Measurements from ENCODE around the gene ERGIC1.
"Not testable (repeated sequence)": the region's sequence is repeated elsewhere in the genome, so short reads cannot be mapped to it uniquely, and the experiment has no call there.

ERGIC1 gene

GRCh38 chr5:172858990-172859811 is 25.1 kb downstream of the ERGIC1 start:
- TF ChIP-seq, protein P1, sequence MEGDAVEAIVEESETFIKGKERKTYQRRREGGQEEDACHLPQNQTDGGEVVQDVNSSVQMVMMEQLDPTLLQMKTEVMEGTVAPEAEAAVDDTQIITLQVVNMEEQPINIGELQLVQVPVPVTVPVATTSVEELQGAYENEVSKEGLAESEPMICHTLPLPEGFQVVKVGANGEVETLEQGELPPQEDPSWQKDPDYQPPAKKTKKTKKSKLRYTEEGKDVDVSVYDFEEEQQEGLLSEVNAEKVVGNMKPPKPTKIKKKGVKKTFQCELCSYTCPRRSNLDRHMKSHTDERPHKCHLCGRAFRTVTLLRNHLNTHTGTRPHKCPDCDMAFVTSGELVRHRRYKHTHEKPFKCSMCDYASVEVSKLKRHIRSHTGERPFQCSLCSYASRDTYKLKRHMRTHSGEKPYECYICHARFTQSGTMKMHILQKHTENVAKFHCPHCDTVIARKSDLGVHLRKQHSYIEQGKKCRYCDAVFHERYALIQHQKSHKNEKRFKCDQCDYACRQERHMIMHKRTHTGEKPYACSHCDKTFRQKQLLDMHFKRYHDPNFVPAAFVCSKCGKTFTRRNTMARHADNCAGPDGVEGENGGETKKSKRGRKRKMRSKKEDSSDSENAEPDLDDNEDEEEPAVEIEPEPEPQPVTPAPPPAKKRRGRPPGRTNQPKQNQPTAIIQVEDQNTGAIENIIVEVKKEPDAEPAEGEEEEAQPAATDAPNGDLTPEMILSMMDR (IDR thresholded peaks at IDR 0.05; ENCODE audit: low read depth, low read length, missing control alignments), result no peak
- Histone ChIP-seq H3K27ac (peak overlapping the region; percentile 86), H3K27me3 (replicated peaks) (no peaks in the 10 kb centered on the region), H3K4me3 (ENCODE audit: low read depth, low read length) (no peak overlapping the region), H3K36me3 (replicated peaks) (peaks cover 6% of the 10 kb centered on the region)
- DNase-seq, result peak; percentile 87
- in situ Hi-C loops (cut with HindIII; ENCODE audit: low pct_ligation_motif_present, low sequenced_read_pairs), result no loop called here

GRCh38 chr5:172859966-172860365 is 25.9 kb downstream of the ERGIC1 start:
- Histone ChIP-seq H3K4me3 (ENCODE audit: low read depth, low read length) (no peak overlapping the region), H3K36me3 (replicated peaks) (peaks cover 6% of the 10 kb centered on the region), H3K27me3 (replicated peaks) (no peaks in the 10 kb centered on the region), H3K27ac (peak overlapping the region; percentile 86)
- TF ChIP-seq, protein P1 (IDR thresholded peaks at IDR 0.05; ENCODE audit: low read depth, low read length, missing control alignments), result no peak
- in situ Hi-C loops (cut with HindIII; ENCODE audit: low pct_ligation_motif_present, low sequenced_read_pairs), result no loop called here
- no peak for DNase-seq

DNA sequence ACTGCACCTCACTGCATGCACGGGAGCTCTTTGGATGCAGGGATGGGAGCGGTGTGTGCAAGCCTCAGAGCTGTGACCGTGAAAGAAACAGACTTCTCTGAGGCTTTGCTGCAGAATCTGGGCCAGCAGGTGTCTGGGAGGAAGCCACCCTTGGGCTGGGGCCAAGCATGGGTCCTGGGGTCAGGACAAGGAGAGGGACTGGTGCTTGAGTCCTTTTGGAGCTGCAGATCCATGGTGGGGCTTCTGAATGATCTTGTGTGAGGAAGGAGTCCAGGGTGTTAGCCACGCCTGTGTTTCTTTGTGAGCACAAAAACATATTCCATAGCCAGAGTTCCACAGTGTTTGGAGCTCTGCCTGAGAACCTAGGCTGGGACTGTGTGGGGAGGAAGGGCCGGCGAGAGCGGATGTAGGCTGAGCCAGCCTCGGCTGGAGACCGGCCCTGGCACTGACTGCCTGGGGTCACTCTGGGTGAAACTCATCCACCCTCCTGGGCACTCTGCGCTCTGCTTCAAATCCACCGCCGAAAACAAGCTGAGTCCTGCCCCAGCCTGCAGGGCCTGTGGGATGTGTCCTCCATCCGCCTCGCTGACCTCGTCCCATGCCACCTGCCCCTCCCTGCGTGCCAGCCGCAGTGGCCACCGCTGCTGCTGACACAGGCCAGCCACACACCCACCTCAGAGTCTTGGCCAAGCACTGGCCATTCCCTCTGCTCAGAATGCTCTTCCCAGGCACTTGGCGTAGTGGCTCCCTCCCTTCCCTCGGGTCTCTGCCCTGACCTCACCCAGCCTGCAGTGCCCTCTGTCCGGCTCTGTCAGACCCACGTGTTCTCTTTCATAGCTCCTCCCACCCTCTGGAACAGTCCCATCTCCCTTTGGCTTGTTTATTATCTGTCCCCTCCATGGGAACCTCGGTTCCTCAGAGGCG is 26.7 kb downstream of the ERGIC1 start:
- no peaks in the 10 kb centered on the region for H3K36me3 ChIP-seq (replicated peaks)
- TF ChIP-seq, protein P1 (IDR thresholded peaks at IDR 0.05; ENCODE audit: low read depth, low read length, missing control alignments), result no peak
- DNase-seq, result no peak
- in situ Hi-C loops (cut with HindIII; ENCODE audit: low pct_ligation_motif_present, low sequenced_read_pairs), result no loop called here
- peak overlapping the region; percentile 86 for H3K27ac ChIP-seq
- no peak overlapping the region for H3K4me3 ChIP-seq (ENCODE audit: low read depth, low read length)
- H3K27me3 ChIP-seq (replicated peaks), result no peaks in the 10 kb centered on the region

- Histone ChIP-seq H3K27ac (peak overlapping the region; percentile 86), H3K36me3 (replicated peaks) (no peaks in the 10 kb centered on the region), H3K4me3 (ENCODE audit: low read depth, low read length) (no peak overlapping the region), H3K27me3 (replicated peaks) (no peaks in the 10 kb centered on the region)
- TF ChIP-seq, protein P1 (IDR thresholded peaks at IDR 0.05; ENCODE audit: low read depth, low read length, missing control alignments), result no peak
- no peak for DNase-seq
- in situ Hi-C loops (cut with HindIII; ENCODE audit: low pct_ligation_motif_present, low sequenced_read_pairs), result no loop called here
Measured at GRCh38 chr5:172861461-172861860, 27.4 kb downstream of the ERGIC1 start.

GRCh38 chr5:172862165-172862801 is 28.2 kb downstream of the ERGIC1 start:
- no peaks in the 10 kb centered on the region for H3K27me3 ChIP-seq (replicated peaks)
- TF ChIP-seq, protein P1 (IDR thresholded peaks at IDR 0.05; ENCODE audit: low read depth, low read length, missing control alignments), result no peak
- in situ Hi-C loops (cut with HindIII; ENCODE audit: low pct_ligation_motif_present, low sequenced_read_pairs), result no loop called here
- peak overlapping the region; percentile 62 for H3K27ac ChIP-seq
- no peaks in the 10 kb centered on the region for H3K36me3 ChIP-seq (replicated peaks)
- no peak overlapping the region for H3K4me3 ChIP-seq (ENCODE audit: low read depth, low read length)
- DNase-seq, result no peak

- DNase-seq; H3K4me3 ChIP-seq (ENCODE audit: low read depth, low read length); in situ Hi-C loops (cut with HindIII; ENCODE audit: low pct_ligation_motif_present, low sequenced_read_pairs); H3K27ac ChIP-seq; H3K36me3 ChIP-seq (replicated peaks); H3K27me3 ChIP-seq (replicated peaks): not testable (repeated sequence)
Measured at GRCh38 chr5:172864171-172864570, 30.1 kb downstream of the ERGIC1 start.

Data from brain microvascular endothelial cell (primary cell).